Prostate gland (tissue), 2 donors: ENCODE measurements around the gene ITGAV.

Experiments
- POLR2A ChIP-seq: fragments of 450-650 bp; IDR thresholded peaks from one replicate; pipeline ENCODE4 v1.6.1; 2016; ENCODE audit warnings: antibody characterized with exemption, mild to moderate bottlenecking
- TF ChIP-seq, protein P1 (sequence below), 4 experiments: fragments of 200-600 bp in 2 of 4; fragments of 450-650 bp in 2 of 4; sonication (generic) in 2 of 4; IDR thresholded peaks; 1 replicate in 3 of 4; 2 replicates in 1 of 4; pipeline ENCODE4 v1.5.1; 2016 to 2019; ENCODE audit warnings: antibody characterized with exemption in 4 of 4, mild to moderate bottlenecking in 2 of 4, moderate library complexity in 2 of 4

DNA sequence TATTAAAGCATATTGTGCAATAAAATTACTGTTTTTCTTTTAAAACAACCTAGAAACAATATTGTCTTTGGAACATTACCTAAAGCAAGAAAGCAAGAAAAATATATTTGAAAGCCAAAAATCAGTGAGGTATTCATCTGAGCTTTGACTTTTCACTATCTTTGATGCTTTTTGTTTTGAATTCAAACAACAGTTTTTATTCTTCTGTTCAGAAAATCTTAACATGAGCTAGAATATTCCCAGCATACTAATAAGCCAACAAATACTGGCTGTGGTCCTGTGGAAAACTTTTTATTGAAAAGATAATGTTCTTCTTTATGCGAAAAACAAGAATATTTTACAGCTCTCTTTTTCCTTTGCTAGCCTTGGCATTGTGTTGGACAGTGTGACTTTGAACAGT lies 123.8 kb downstream of the ITGAV start:
- TF ChIP-seq, protein P1, sequence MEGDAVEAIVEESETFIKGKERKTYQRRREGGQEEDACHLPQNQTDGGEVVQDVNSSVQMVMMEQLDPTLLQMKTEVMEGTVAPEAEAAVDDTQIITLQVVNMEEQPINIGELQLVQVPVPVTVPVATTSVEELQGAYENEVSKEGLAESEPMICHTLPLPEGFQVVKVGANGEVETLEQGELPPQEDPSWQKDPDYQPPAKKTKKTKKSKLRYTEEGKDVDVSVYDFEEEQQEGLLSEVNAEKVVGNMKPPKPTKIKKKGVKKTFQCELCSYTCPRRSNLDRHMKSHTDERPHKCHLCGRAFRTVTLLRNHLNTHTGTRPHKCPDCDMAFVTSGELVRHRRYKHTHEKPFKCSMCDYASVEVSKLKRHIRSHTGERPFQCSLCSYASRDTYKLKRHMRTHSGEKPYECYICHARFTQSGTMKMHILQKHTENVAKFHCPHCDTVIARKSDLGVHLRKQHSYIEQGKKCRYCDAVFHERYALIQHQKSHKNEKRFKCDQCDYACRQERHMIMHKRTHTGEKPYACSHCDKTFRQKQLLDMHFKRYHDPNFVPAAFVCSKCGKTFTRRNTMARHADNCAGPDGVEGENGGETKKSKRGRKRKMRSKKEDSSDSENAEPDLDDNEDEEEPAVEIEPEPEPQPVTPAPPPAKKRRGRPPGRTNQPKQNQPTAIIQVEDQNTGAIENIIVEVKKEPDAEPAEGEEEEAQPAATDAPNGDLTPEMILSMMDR (IDR thresholded peaks at IDR 0.05): no peak
- TF ChIP-seq POLR2A: no peak
